Muscle layer of colon (tissue), 2 donors: Measurements from ENCODE around the gene TNFAIP8L1.

Experiments used
- H3K27ac ChIP-seq: one replicate; pipeline ENCODE4 v1.7.0; 2013; ENCODE audit warnings: low read depth, mild to moderate bottlenecking, low read length, moderate library complexity
- H3K27me3 ChIP-seq, 2 donors: one replicate each; pipeline ENCODE4 v1.7.0; 2013; ENCODE audit warnings: low read length in 2 of 2, mild to moderate bottlenecking in 2 of 2; ENCODE audit not compliant: insufficient read depth in 2 of 2, control insufficient read depth in 1 of 2
- H3K36me3 ChIP-seq: one replicate; pipeline ENCODE4 v1.7.0; 2013; ENCODE audit warnings: mild to moderate bottlenecking, low read length; ENCODE audit not compliant: insufficient read depth
- H3K4me1 ChIP-seq: one replicate; pipeline ENCODE4 v1.7.0; 2013; ENCODE audit warnings: mild to moderate bottlenecking, low read length; ENCODE audit not compliant: insufficient read depth
- H3K4me3 ChIP-seq, 2 donors: one replicate each; pipeline ENCODE4 v1.7.0; 2013; ENCODE audit warnings: low read length in 2 of 2, low read depth in 1 of 2, mild to moderate bottlenecking in 1 of 2, moderate library complexity in 1 of 2
- H3K9ac ChIP-seq: one replicate; pipeline ENCODE4 v1.7.0; 2013; ENCODE audit warnings: low read length
- H3K9me3 ChIP-seq: one replicate; pipeline ENCODE4 v1.7.0; 2013; ENCODE audit warnings: mild to moderate bottlenecking, low read length
- donor health status: abdominal sarcoma.
- donor health status: Adenocarcinoma of cecum.

Gene TNFAIP8L1

GRCh38 chr19:4687396-4687795, 48.1 kb downstream of the TNFAIP8L1 start:
- Histone ChIP-seq H3K9me3 (no peaks in the 10 kb centered on the region), H3K4me3 (no peak overlapping the region), H3K27ac (no peak overlapping the region), H3K27me3 (no peaks in the 10 kb centered on the region), H3K36me3 (peaks cover 59% of the 10 kb centered on the region), H3K4me1 (no peaks in the 10 kb centered on the region), H3K9ac (no peak overlapping the region)

GRCh38 chr19:4688587-4688986, 49.3 kb downstream of the TNFAIP8L1 start:
- Histone ChIP-seq H3K9ac (no peak overlapping the region), H3K9me3 (no peaks in the 10 kb centered on the region), H3K36me3 (peaks cover 66% of the 10 kb centered on the region), H3K27ac (no peak overlapping the region), H3K4me3 (no peak overlapping the region), H3K27me3 (no peaks in the 10 kb centered on the region), H3K4me1 (no peaks in the 10 kb centered on the region)

- Histone ChIP-seq H3K4me3 (no peak overlapping the region), H3K9me3 (no peaks in the 10 kb centered on the region), H3K9ac (no peak overlapping the region), H3K4me1 (no peaks in the 10 kb centered on the region), H3K27ac (no peak overlapping the region), H3K27me3 (no peaks in the 10 kb centered on the region), H3K36me3 (peaks cover 66% of the 10 kb centered on the region)
Measured at GRCh38 chr19:4689403-4689802, 50.1 kb downstream of the TNFAIP8L1 start.

GRCh38 chr19:4690361-4690760, 51.0 kb downstream of the TNFAIP8L1 start:
- Histone ChIP-seq H3K27ac (no peak overlapping the region), H3K36me3 (peaks cover 68% of the 10 kb centered on the region), H3K9ac (no peak overlapping the region), H3K27me3 (no peaks in the 10 kb centered on the region), H3K4me1 (peaks cover 5% of the 10 kb centered on the region), H3K4me3 (no peak overlapping the region), H3K9me3 (no peaks in the 10 kb centered on the region)

- H3K4me3 ChIP-seq, result no peak overlapping the region
- H3K9ac ChIP-seq, result no peak overlapping the region
- peaks cover 71% of the 10 kb centered on the region for H3K36me3 ChIP-seq
- H3K27ac ChIP-seq, result no peak overlapping the region
- H3K9me3 ChIP-seq, result no peaks in the 10 kb centered on the region
- peaks cover 5% of the 10 kb centered on the region for H3K4me1 ChIP-seq
- no peaks in the 10 kb centered on the region for H3K27me3 ChIP-seq
Measured at GRCh38 chr19:4691373-4691772, 52.1 kb downstream of the TNFAIP8L1 start.

- Histone ChIP-seq H3K4me3 (no peak overlapping the region), H3K9ac (no peak overlapping the region), H3K27ac (no peak overlapping the region), H3K9me3 (no peaks in the 10 kb centered on the region), H3K36me3 (peaks cover 71% of the 10 kb centered on the region), H3K27me3 (no peaks in the 10 kb centered on the region), H3K4me1 (peaks cover 5% of the 10 kb centered on the region)
Measured at GRCh38 chr19:4692251-4693077, 53.1 kb downstream of the TNFAIP8L1 start.

- Histone ChIP-seq H3K36me3 (peaks cover 73% of the 10 kb centered on the region), H3K9me3 (no peaks in the 10 kb centered on the region), H3K27ac (no peak overlapping the region), H3K4me3 (no peak overlapping the region), H3K9ac (no peak overlapping the region), H3K27me3 (no peaks in the 10 kb centered on the region), H3K4me1 (peaks cover 5% of the 10 kb centered on the region)
Measured at GRCh38 chr19:4693078-4693350, 53.7 kb downstream of the TNFAIP8L1 start.

- no peaks in the 10 kb centered on the region for H3K27me3 ChIP-seq
- peaks cover 68% of the 10 kb centered on the region for H3K36me3 ChIP-seq
- H3K9ac ChIP-seq, result no peak overlapping the region
- H3K9me3 ChIP-seq, result no peaks in the 10 kb centered on the region
- peaks cover 5% of the 10 kb centered on the region for H3K4me1 ChIP-seq
- no peak overlapping the region for H3K27ac ChIP-seq
- no peak overlapping the region for H3K4me3 ChIP-seq
Measured at GRCh38 chr19:4693471-4694121, 54.3 kb downstream of the TNFAIP8L1 start.

- Histone ChIP-seq H3K36me3 (peaks cover 63% of the 10 kb centered on the region), H3K27ac (no peak overlapping the region), H3K9ac (no peak overlapping the region), H3K4me1 (peaks cover 5% of the 10 kb centered on the region), H3K9me3 (no peaks in the 10 kb centered on the region), H3K27me3 (no peaks in the 10 kb centered on the region), H3K4me3 (no peak overlapping the region)
Measured at GRCh38 chr19:4694211-4694987, 55.1 kb downstream of the TNFAIP8L1 start.

- H3K4me1 ChIP-seq, result peaks cover 5% of the 10 kb centered on the region
- peaks cover 63% of the 10 kb centered on the region for H3K36me3 ChIP-seq
- H3K27ac ChIP-seq, result no peak overlapping the region
- H3K9ac ChIP-seq, result no peak overlapping the region
- no peaks in the 10 kb centered on the region for H3K27me3 ChIP-seq
- H3K9me3 ChIP-seq, result no peaks in the 10 kb centered on the region
- H3K4me3 ChIP-seq, result no peak overlapping the region
Measured at GRCh38 chr19:4695224-4695731, 56.0 kb downstream of the TNFAIP8L1 start.

GRCh38 chr19:4697304-4697703, 58.0 kb downstream of the TNFAIP8L1 start:
- Histone ChIP-seq H3K36me3 (peaks cover 71% of the 10 kb centered on the region), H3K9ac (no peak overlapping the region), H3K4me1 (peaks cover 5% of the 10 kb centered on the region), H3K9me3 (no peaks in the 10 kb centered on the region), H3K4me3 (no peak overlapping the region), H3K27me3 (no peaks in the 10 kb centered on the region), H3K27ac (no peak overlapping the region)
